ENCODE measurements around the gene ARHGEF38.

DNA sequence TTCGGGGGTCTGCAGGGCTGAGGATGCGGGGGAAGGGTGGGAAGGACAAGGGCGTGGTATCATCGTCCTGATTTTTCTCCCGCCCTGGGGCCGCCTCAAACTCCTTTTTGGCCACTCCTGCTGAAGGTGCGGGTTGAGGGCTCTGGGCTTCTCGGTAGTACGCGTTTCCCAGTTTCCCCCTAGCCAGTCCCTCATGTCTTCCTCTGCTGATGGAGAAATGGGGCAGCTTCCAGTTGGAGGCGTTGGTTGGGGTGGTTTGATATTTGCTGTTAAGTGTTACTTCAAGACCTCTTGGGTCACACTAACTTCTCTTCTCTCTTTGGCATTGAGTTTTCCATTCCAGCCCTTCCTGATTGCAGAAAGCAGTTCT, 156.6 kb downstream of the ARHGEF38 start:
- TF ChIP-seq, protein P1, sequence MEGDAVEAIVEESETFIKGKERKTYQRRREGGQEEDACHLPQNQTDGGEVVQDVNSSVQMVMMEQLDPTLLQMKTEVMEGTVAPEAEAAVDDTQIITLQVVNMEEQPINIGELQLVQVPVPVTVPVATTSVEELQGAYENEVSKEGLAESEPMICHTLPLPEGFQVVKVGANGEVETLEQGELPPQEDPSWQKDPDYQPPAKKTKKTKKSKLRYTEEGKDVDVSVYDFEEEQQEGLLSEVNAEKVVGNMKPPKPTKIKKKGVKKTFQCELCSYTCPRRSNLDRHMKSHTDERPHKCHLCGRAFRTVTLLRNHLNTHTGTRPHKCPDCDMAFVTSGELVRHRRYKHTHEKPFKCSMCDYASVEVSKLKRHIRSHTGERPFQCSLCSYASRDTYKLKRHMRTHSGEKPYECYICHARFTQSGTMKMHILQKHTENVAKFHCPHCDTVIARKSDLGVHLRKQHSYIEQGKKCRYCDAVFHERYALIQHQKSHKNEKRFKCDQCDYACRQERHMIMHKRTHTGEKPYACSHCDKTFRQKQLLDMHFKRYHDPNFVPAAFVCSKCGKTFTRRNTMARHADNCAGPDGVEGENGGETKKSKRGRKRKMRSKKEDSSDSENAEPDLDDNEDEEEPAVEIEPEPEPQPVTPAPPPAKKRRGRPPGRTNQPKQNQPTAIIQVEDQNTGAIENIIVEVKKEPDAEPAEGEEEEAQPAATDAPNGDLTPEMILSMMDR (tag by site-specific recombination; IDR thresholded peaks at IDR 0.05) = no peak
- no peak for TF ChIP-seq ZNF777 (tag by site-specific recombination; IDR thresholded peaks at IDR 0.05; ENCODE audit: borderline replicate concordance)
- TF ChIP-seq, protein P2, sequence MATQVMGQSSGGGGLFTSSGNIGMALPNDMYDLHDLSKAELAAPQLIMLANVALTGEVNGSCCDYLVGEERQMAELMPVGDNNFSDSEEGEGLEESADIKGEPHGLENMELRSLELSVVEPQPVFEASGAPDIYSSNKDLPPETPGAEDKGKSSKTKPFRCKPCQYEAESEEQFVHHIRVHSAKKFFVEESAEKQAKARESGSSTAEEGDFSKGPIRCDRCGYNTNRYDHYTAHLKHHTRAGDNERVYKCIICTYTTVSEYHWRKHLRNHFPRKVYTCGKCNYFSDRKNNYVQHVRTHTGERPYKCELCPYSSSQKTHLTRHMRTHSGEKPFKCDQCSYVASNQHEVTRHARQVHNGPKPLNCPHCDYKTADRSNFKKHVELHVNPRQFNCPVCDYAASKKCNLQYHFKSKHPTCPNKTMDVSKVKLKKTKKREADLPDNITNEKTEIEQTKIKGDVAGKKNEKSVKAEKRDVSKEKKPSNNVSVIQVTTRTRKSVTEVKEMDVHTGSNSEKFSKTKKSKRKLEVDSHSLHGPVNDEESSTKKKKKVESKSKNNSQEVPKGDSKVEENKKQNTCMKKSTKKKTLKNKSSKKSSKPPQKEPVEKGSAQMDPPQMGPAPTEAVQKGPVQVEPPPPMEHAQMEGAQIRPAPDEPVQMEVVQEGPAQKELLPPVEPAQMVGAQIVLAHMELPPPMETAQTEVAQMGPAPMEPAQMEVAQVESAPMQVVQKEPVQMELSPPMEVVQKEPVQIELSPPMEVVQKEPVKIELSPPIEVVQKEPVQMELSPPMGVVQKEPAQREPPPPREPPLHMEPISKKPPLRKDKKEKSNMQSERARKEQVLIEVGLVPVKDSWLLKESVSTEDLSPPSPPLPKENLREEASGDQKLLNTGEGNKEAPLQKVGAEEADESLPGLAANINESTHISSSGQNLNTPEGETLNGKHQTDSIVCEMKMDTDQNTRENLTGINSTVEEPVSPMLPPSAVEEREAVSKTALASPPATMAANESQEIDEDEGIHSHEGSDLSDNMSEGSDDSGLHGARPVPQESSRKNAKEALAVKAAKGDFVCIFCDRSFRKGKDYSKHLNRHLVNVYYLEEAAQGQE (tag by site-specific recombination; IDR thresholded peaks at IDR 0.05) = no peak
- no peak for TF ChIP-seq BCL11A (tag by site-specific recombination; IDR thresholded peaks at IDR 0.05; ENCODE audit: low read depth)
- TF ChIP-seq REPIN1 (tag by site-specific recombination; IDR thresholded peaks at IDR 0.05; ENCODE audit: low read depth) = no peak
- TF ChIP-seq, protein P3, sequence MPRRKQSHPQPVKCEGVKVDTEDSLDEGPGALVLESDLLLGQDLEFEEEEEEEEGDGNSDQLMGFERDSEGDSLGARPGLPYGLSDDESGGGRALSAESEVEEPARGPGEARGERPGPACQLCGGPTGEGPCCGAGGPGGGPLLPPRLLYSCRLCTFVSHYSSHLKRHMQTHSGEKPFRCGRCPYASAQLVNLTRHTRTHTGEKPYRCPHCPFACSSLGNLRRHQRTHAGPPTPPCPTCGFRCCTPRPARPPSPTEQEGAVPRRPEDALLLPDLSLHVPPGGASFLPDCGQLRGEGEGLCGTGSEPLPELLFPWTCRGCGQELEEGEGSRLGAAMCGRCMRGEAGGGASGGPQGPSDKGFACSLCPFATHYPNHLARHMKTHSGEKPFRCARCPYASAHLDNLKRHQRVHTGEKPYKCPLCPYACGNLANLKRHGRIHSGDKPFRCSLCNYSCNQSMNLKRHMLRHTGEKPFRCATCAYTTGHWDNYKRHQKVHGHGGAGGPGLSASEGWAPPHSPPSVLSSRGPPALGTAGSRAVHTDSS (tag by site-specific recombination; IDR thresholded peaks at IDR 0.05) = no peak
- no peak for TF ChIP-seq ZNF146 (tag by site-specific recombination; IDR thresholded peaks at IDR 0.05)

All from HEK293 (cell line).